HEK293T (cell line): ENCODE data around the gene BTG4.

Experiments used
- ARNT ChIP-seq: fragments of 450-650 bp; IDR thresholded peaks from 2 replicates; pipeline ENCODE4 v1.6.1; 2017; ENCODE audit warnings: mild to moderate bottlenecking
- FOXA1 ChIP-seq: fragments of 450-650 bp; IDR thresholded peaks from 2 replicates; pipeline ENCODE4 v1.6.1; 2016; ENCODE audit warnings: mild to moderate bottlenecking

GRCh38 chr11:111521135-111521534, 8.9 kb upstream of the BTG4 start:
- TF ChIP-seq ARNT (no peak), FOXA1 (no peak)
